ENCODE data around the gene DBP. TPM values are rescaled to one million over a fixed set of nuclear protein-coding genes. Genes with fewer than 3 reads are reported as not detected.

Gene DBP
- total RNA-seq, 1 experiment from 2014 or later = 12.6 TPM

- H3K4me3 Mint-ChIP-seq = no peak overlapping the region
- no peak overlapping the region for H2BK12ac ChIP-seq (ENCODE audit: insufficient read length, low read depth, low read length)
- no peak overlapping the region for H3K18ac ChIP-seq (ENCODE audit: insufficient read length, low read depth, low read length)
- H2AK5ac ChIP-seq (ENCODE audit: insufficient read length, low read length) = no peak overlapping the region
- H3T11ph ChIP-seq (ENCODE audit: low read length) = no peak overlapping the region
- H3K9ac ChIP-seq (ENCODE audit: extremely low read depth, insufficient read length, low read length) = no peak overlapping the region
- no peaks in the 10 kb centered on the region for H3K4me1 ChIP-seq (ENCODE audit: insufficient read depth, low read length)
- no peaks in the 10 kb centered on the region for H3K27me3 ChIP-seq (ENCODE audit: insufficient read depth, low read length)
- H4K91ac ChIP-seq (ENCODE audit: insufficient read length, low read depth, low read length) = no peak overlapping the region
- no peak for TF ChIP-seq CTCF (conservative IDR thresholded peaks at IDR 0.05)
- H2BK15ac ChIP-seq (ENCODE audit: low read depth, low read length) = no peak overlapping the region
- no peak overlapping the region for H3K23ac ChIP-seq (ENCODE audit: insufficient read length, low read depth, low read length)
- H3K79me2 ChIP-seq (ENCODE audit: insufficient read depth, low read length) = no peaks in the 10 kb centered on the region
- no peaks in the 10 kb centered on the region for H3K27me3 Mint-ChIP-seq (ENCODE audit: low read depth)
- H3K23me2 ChIP-seq (ENCODE audit: insufficient read length, low read depth, low read length, poor library complexity, severe bottlenecking) = no peaks in the 10 kb centered on the region
- WGBS (ENCODE audit: extremely low coverage, insufficient read length, low lambda C conversion rate) = no CpG with 5 or more reads among the region's 39 CpGs
- no peak overlapping the region for H2BK120ac ChIP-seq (ENCODE audit: low read depth, low read length, poor library complexity, severe bottlenecking)
- no peak overlapping the region for H2BK20ac ChIP-seq (ENCODE audit: low read depth, low read length, poor library complexity, severe bottlenecking)
- no peak overlapping the region for H2BK5ac ChIP-seq (ENCODE audit: insufficient read length, low read length)
- H3K9me3 ChIP-seq (ENCODE audit: control insufficient read depth, low read depth, low read length) = no peaks in the 10 kb centered on the region
- H3K27ac Mint-ChIP-seq = no peak overlapping the region
- H3K56ac ChIP-seq (ENCODE audit: insufficient read length, low read depth, low read length) = no peak overlapping the region
- H3K4ac ChIP-seq (ENCODE audit: low read depth, low read length) = no peak overlapping the region
- H4K5ac ChIP-seq (ENCODE audit: insufficient read length, low read depth, low read length) = no peak overlapping the region
- no peak overlapping the region for H3K14ac ChIP-seq (ENCODE audit: insufficient read depth, low read length)
- H3K79me1 ChIP-seq (ENCODE audit: insufficient read depth, low read depth, low read length, poor library complexity, severe bottlenecking) = no peaks in the 10 kb centered on the region
- no peaks in the 10 kb centered on the region for H3K9me3 Mint-ChIP-seq
- no peak for DNase-seq
- H3K4me1 Mint-ChIP-seq = peaks cover 0 to 3% of the 10 kb centered on the region in 2 experiments; a peak in 1 of 4 replicates
- no peak overlapping the region for H4K8ac ChIP-seq (replicated peaks; ENCODE audit: insufficient read length, low read depth, low read length)
- H3K27ac ChIP-seq (ENCODE audit: insufficient read length, low read depth, low read length) = no peak overlapping the region
- H2AFZ ChIP-seq (ENCODE audit: low read length) = no peak overlapping the region
- H3K36me3 Mint-ChIP-seq (ENCODE audit: insufficient read depth in 1 of 3, low read depth in 3 of 3) = no peaks in the 10 kb centered on the region; a peak in 1 of 7 replicates
- no peak overlapping the region for H3K4me2 ChIP-seq (ENCODE audit: insufficient read depth, insufficient read length, low read length)
- no peaks in the 10 kb centered on the region for H4K20me1 ChIP-seq (ENCODE audit: control insufficient read depth, insufficient read depth, insufficient read length)
Observed at GRCh38 chr19:48603449-48603848, 33.7 kb downstream of the DBP start.
